Mucosa of gallbladder (tissue), 1 donor: ENCODE results near the gene ADGRD1. TPM values are rescaled to one million over a fixed set of nuclear protein-coding genes. Genes with fewer than 3 reads are reported as not detected.
"Not testable (repeated sequence)": the region's sequence is repeated elsewhere in the genome, so short reads cannot be mapped to it uniquely, and the experiment has no call there.

ENCODE experiments used
- DNase-seq: peaks from one replicate; pipeline ENCODE4 v3.0.0-alpha.2; 2020; ENCODE audit warnings: low spot score
- total RNA-seq: library from RNA; stranded (reverse); gene quantifications from one replicate; pipeline ENCODE4 v1.2.1, GENCODE V29; 2021
- donor health status: DM: no; HTN: no; CAD: no.

The ADGRD1 gene
- 96.1 TPM for total RNA-seq

- peak; percentile 66 for DNase-seq
Observed at GRCh38 chr12:130953771-130954543, at the start of gene ADGRD1. TSS of gene ADGRD1 (plus strand) at chr12:130953907. CDS start at chr12:130954466, 559 bp downstream.

- DNase-seq = no peak
Observed at GRCh38 chr12:130904064-130904463, 49.6 kb upstream of the ADGRD1 start.

GRCh38 chr12:130904936-130905455 is 48.7 kb upstream of the ADGRD1 start:
- DNase-seq = not testable (repeated sequence)

- DNase-seq = no peak
Observed at GRCh38 chr12:130909111-130909510, 44.6 kb upstream of the ADGRD1 start.

GRCh38 chr12:130911193-130911592 is 42.5 kb upstream of the ADGRD1 start:
- DNase-seq = no peak

DNA sequence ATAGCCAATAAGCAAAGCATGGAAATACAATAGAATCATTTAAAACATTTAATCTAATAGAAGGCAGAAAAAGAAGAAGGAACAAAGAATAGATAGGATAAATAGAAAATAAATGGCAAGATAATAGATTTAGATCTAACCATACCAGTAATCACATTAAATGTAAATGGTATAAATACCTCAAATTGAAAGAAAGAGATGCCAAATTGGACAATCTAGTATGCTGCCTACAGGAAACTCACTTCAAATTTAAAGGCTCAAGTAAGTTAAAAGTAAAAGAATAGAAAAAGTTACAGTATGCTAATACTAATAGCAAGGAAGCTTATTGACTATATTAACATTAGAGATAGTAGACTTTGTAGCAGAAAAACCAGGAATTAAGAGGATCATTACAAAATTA is 41.8 kb upstream of the ADGRD1 start:
- no peak for DNase-seq

DNA sequence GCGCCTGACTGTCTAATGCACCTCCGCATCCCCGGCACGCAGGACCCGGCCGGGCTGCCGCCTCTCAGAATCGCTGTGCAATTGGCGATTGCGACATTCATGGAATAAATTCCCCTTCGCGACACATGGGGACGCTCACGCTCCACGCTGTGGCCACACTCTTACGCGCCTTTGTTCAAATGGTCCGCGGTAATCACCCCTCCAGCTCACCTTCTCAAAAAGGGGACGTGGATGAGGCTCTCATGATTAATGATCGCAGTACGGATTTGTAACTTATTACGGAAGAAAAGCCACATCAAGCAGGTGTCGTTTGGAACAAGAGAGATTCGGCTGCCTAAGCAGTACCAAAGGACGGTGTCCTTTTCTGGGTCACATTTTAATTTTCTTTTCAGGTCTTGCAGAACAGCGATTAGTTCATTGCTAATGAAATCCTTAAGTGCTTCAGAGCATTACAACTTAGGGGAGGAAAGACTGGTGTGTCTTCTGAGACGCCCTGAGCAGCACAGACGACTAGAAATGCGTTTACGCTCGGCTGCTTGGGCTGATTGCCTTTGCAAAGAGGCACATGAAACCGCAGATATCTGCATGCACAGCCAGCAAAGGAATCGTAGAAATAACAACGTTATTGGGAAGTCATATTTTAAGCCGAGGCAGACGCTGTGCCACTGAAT is 37.3 kb upstream of the ADGRD1 start:
- DNase-seq = peak; percentile 50

- no peak for DNase-seq
Observed at GRCh38 chr12:130917607-130918006, 36.1 kb upstream of the ADGRD1 start.

GRCh38 chr12:130919086-130919485 is 34.6 kb upstream of the ADGRD1 start:
- DNase-seq = no peak

DNA sequence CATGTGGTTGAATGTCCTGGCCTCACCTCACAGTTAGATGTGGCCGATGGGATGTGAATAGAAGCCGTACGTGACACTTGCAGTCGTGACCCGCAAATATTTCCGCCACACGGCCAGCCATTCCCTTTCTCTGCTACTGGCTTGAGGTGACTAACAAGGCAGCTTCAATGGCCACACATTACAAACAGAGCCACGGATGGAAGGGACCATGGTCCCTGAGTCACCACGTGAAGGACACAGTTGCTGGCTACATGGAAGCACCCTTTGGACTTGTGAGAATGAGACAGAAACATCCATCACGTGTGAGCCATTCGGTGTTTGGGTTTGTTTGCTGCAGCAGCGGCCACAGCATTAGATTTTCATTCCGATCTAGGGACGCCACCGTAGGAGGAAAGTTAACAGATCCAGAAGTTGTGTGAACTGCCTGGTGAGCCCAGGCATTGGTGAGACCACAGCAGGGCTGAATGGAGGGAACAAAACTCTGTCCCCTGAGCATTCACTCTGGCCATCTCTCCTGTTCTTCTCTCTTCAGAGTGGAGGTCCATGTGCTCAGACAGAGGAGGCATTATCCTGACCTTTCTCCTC is 33.5 kb upstream of the ADGRD1 start:
- no peak for DNase-seq

DNA sequence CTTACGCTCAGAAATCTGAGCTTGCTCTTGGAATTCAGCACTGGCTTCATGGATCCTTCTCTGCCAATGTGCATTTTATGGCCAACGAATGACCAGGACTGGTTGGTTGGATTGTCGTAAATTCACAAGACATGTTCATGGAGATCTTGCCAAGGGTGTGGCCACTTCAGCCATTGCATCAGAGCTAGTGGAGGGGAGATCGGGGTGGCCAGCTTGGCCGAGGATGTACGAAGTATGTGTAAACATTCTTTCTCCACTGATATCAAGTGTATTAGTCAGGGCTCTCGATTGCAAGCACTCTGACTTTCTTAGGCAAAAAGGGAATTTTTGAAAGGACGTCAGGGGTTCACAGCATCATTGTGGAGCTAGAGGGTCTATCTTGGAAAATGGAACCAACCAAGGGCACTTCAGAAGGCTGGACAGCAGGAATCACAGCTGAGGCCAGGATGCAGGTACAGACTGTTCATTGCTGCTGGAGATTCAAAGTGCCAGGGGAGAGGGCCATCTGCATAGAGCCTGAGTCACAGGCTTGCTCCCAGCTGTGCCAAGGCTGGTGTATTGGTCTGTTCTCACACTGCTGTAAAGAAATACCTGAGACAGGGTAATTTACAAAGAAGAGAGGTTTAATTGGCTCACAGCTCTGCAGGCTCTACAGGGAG is 32.9 kb upstream of the ADGRD1 start:
- peak; percentile 64 for DNase-seq

DNA sequence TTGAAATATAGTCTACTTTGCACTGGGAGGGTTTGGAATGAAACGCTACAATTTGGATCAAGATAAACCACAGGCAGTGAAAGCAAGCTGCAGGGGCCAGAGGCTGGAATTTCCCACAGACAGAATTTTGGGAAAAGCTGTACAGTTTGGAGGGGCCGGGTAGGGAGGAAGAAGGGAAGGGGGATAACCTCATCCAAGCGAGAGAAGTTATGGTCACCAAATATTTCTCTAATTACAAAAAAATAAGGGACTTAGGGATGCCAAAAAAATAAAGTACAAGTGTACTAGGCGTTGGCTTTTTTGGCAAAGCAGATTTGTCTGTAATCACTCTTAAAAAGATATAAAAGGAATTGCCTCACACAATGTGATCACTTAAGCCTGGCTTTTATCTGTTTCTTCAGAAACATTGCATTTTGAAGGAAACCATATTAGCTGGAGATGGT is 31.2 kb upstream of the ADGRD1 start:
- no peak for DNase-seq

DNA sequence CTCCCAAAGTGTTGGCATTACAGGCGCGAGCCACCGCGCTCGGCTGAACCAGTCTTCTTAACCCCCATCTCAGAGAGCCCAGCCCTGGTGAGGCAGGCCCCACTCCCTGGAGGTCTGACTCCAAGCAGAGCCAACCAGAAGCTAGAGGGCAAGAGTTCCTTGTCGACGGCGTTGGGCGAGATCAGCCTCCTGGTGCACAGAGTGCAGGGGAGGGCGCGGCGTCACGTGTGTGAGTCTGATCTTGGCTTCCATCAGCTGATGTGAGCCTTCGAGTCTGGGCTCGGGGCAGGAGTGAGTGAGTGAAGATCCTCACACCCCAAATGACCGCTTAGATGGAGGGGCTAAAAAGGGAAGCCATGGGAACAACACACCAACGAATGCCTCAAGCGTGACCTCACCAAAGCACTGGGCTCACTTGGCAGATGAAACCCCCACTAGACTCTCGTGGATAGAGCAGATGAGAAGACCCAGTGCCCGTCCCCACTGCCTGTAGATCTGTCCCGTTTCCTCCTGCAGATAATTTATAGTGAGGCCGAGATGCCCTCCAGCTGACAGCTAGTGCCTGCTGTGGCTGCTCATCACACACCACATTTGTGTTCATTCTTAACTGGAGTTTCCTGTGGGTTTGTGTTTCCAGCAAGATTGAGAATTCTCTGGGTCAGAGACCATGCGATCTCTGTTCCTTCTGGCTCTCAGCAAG is 28.6 kb upstream of the ADGRD1 start:
- DNase-seq = no peak

DNA sequence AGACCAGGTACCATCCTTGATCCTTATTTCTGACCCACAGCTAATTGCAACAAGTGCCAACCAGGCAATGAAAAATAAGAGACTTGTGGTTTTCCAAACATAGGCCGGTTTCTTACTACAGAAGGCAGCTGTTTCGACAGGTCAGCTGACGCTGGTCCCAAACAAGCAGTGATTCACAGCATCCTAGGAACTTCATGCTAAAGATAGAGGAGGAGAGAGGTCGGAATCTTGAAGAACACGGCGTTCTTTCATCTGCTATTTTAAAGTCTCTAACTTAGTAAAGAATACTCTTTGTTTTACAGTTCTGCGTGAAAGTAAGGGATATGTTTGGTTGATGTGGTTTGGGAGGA is 28.1 kb upstream of the ADGRD1 start:
- DNase-seq = no peak

DNA sequence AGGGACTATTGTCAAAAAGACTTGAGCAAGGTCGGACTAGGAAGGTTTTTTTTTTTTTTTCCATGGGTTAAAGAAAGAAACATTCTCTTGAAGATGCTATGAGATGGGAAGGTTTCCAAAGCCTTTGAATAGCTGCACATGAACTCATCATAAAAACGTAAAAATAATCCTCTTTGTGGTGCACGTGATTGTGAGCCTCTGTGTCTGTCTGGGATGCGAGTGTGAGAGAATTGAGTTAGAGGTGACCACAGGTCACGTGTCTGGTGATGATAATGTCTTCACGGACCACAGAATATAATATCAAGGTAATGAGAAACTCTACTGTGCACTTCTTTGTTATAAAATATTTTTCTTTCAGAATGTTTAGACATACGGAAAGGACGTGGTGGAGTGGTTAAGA is 24.3 kb upstream of the ADGRD1 start:
- no peak for DNase-seq

GRCh38 chr12:130932061-130932930 is 21.4 kb upstream of the ADGRD1 start:
- peak; percentile 4 for DNase-seq

- DNase-seq = peak; percentile 9
Observed at GRCh38 chr12:130933269-130933995, 20.3 kb upstream of the ADGRD1 start.

DNA sequence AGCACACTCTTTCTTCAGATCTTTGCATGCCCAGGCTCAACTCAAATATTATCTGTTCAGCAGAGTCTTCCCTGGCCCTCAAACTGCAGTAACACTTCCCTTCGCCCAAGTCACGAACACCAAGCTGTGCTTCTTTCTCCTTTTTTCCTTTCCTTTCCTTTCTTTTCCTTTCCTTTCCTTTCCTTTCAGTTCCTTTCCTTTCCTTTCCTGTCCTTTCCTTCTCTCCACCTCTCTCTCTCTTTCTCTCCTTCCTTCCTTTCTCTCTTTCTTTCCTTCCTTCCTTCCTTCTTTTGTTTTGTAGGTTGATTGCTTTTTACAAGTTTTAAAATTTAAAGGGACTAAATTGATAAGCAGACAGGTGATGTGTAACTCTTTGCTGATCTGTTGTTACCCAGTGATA is 19.0 kb upstream of the ADGRD1 start:
- DNase-seq = no peak

DNA sequence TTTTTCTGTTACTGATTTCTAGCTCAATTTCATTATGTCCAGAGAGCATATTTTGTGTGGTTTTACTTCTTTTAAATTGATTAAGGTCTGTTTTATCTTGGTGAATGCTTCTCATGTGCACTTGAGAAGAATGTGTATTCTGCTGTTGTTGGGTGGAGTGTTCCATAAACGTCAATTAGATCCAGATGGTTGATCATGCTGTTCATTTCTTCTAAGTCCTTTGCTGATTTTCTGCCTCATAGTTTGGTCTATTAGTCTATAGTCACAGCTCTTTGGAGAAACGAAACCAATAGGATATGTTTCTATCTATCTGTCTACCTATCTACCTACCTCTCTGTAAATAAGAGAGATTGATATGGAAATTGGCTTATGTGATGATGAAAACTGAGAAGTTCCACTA is 17.1 kb upstream of the ADGRD1 start:
- DNase-seq = no peak

DNA sequence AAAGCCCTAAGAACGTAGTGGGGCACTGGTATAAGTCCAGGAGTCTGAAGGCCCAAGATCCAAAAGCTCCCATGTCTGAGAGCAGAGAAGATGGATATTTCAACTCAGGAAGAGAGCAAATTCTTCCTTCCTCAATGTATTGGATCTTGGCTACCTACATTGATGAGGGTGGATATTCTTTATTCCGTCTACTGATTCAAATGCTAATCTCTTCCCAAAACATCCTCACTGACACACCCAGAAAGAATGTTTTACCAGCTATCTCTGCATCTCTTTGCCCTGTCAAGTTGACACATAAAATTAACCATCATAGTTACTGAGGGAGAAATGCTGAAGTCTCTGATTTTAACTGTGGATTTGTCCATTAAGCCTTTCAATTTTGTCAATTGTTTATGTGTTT is 16.6 kb upstream of the ADGRD1 start:
- DNase-seq = no peak
